Measurements from ENCODE around the gene LEKR1.
"Not testable (repeated sequence)": the region's sequence is repeated elsewhere in the genome, so short reads cannot be mapped to it uniquely, and the experiment has no call there.

Gene LEKR1

GRCh38 chr3:156826144-156826895 is at the start of gene LEKR1:
Gene LEKR1 (plus strand): TSS chr3:156826353. CDS start chr3:156829330, 2,977 bp downstream.
- DNase-seq (ENCODE audit: extremely low read depth in 1 of 2, low read depth in 1 of 2) = peak; percentile 43 to 46

GRCh38 chr3:156776871-156777270 is 49.3 kb upstream of the LEKR1 start:
- DNase-seq (ENCODE audit: extremely low read depth in 1 of 2, low read depth in 1 of 2) = no peak

GRCh38 chr3:156781310-156782230 is 44.6 kb upstream of the LEKR1 start:
- no peak for DNase-seq (ENCODE audit: extremely low read depth in 1 of 2, low read depth in 1 of 2)

- no peak for DNase-seq (ENCODE audit: extremely low read depth in 1 of 2, low read depth in 1 of 2)
Observed at GRCh38 chr3:156782319-156782718, 43.8 kb upstream of the LEKR1 start.

GRCh38 chr3:156782921-156783320 is 43.2 kb upstream of the LEKR1 start:
- DNase-seq (ENCODE audit: extremely low read depth in 1 of 2, low read depth in 1 of 2) = no peak

- DNase-seq (ENCODE audit: extremely low read depth in 1 of 2, low read depth in 1 of 2) = no peak
Observed at GRCh38 chr3:156787001-156787400, 39.2 kb upstream of the LEKR1 start.

- DNase-seq (ENCODE audit: extremely low read depth in 1 of 2, low read depth in 1 of 2) = no peak
Observed at GRCh38 chr3:156787926-156788663, 38.1 kb upstream of the LEKR1 start.

GRCh38 chr3:156788846-156789245 is 37.3 kb upstream of the LEKR1 start:
- no peak for DNase-seq (ENCODE audit: extremely low read depth in 1 of 2, low read depth in 1 of 2)

GRCh38 chr3:156790156-156790555 is 36.0 kb upstream of the LEKR1 start:
- DNase-seq (ENCODE audit: extremely low read depth in 1 of 2, low read depth in 1 of 2) = no peak

GRCh38 chr3:156792114-156792513 is 34.0 kb upstream of the LEKR1 start:
- DNase-seq (ENCODE audit: extremely low read depth in 1 of 2, low read depth in 1 of 2) = no peak

GRCh38 chr3:156792536-156792935 is 33.6 kb upstream of the LEKR1 start:
- no peak for DNase-seq (ENCODE audit: extremely low read depth in 1 of 2, low read depth in 1 of 2)

- DNase-seq (ENCODE audit: extremely low read depth in 1 of 2, low read depth in 1 of 2) = no peak
Observed at GRCh38 chr3:156792945-156793344, 33.2 kb upstream of the LEKR1 start.

- no peak for DNase-seq (ENCODE audit: extremely low read depth in 1 of 2, low read depth in 1 of 2)
Observed at GRCh38 chr3:156793400-156793799, 32.8 kb upstream of the LEKR1 start.

- no peak for DNase-seq (ENCODE audit: extremely low read depth in 1 of 2, low read depth in 1 of 2)
Observed at GRCh38 chr3:156793851-156794250, 32.3 kb upstream of the LEKR1 start.

- DNase-seq (ENCODE audit: extremely low read depth in 1 of 2, low read depth in 1 of 2) = no peak
Observed at GRCh38 chr3:156795890-156796481, 30.2 kb upstream of the LEKR1 start.

GRCh38 chr3:156797368-156797767 is 28.8 kb upstream of the LEKR1 start:
- DNase-seq (ENCODE audit: extremely low read depth in 1 of 2, low read depth in 1 of 2) = no peak

- not testable (repeated sequence) for DNase-seq (ENCODE audit: extremely low read depth in 1 of 2, low read depth in 1 of 2)
Observed at GRCh38 chr3:156800287-156800686, 25.9 kb upstream of the LEKR1 start.

GRCh38 chr3:156801746-156802145 is 24.4 kb upstream of the LEKR1 start:
- DNase-seq (ENCODE audit: extremely low read depth in 1 of 2, low read depth in 1 of 2) = no peak

- no peak for DNase-seq (ENCODE audit: extremely low read depth in 1 of 2, low read depth in 1 of 2)
Observed at GRCh38 chr3:156802821-156803606, 23.1 kb upstream of the LEKR1 start.
